MCF 10A (cell line): Measurements from ENCODE around the gene HMG20A. TPM values are rescaled to one million over a fixed set of nuclear protein-coding genes. Genes with fewer than 3 reads are reported as not detected.

Experiments
- BruUV-seq: library from RNA; stranded (reverse); fragments of 400-500 nt; replicated peaks from 2 replicates; lab custom pipeline; 2021; lab: Mats Ljungman, UMichigan
- CTCF ChIA-PET: fragments of 300-600 bp; sonication (Branson Sonifier 250); formaldehyde crosslinking; extraction: SDS; loops from one replicate; lab custom pipeline; 2021; ENCODE audit warnings: antibody characterized with exemption, inconsistent platforms; lab: Yijun Ruan, JAX
- POLR2A ChIA-PET: fragments of 300-600, 350-650 bp; sonication (Branson Sonifier 250); formaldehyde crosslinking; extraction: SDS; loops from one replicate; lab custom pipeline; 2020; ENCODE audit warnings: antibody characterized with exemption, inconsistent platforms; lab: Yijun Ruan, JAX
- DNase-seq: peaks from one replicate; pipeline ENCODE4 v3.0.0-alpha.2; 2018; ENCODE audit not compliant: unreplicated experiment
- H3K27ac Mint-ChIP-seq: one replicate; pipeline ENCODE4 v1.8.0; 2022; ENCODE audit warnings: mild to moderate bottlenecking, low read depth, mixed read lengths; ENCODE audit not compliant: unreplicated experiment
- H3K27me3 Mint-ChIP-seq: one replicate; pipeline ENCODE4 v1.8.0; 2022; ENCODE audit warnings: mixed read lengths; ENCODE audit not compliant: insufficient read depth, unreplicated experiment
- H3K36me3 Mint-ChIP-seq: one replicate; pipeline ENCODE4 v1.8.0; 2022; ENCODE audit warnings: mild to moderate bottlenecking, moderate library complexity, mixed read lengths; ENCODE audit not compliant: insufficient read depth, unreplicated experiment
- H3K4me1 Mint-ChIP-seq: one replicate; pipeline ENCODE4 v1.8.0; 2022; ENCODE audit warnings: mixed read lengths; ENCODE audit not compliant: insufficient read depth, unreplicated experiment
- H3K4me3 Mint-ChIP-seq: one replicate; pipeline ENCODE4 v1.8.0; 2022; ENCODE audit warnings: mild to moderate bottlenecking, moderate library complexity, mixed read lengths; ENCODE audit not compliant: unreplicated experiment
- H3K9me3 Mint-ChIP-seq: one replicate; pipeline ENCODE4 v1.8.0; 2022; ENCODE audit warnings: mixed read lengths; ENCODE audit not compliant: unreplicated experiment
- CTCF ChIP-seq: fragments of 200-600 bp; IDR thresholded peaks from one replicate; pipeline ENCODE4 v1.8.0; 2022; ENCODE audit warnings: antibody characterized with exemption, mild to moderate bottlenecking; ENCODE audit not compliant: unreplicated experiment
- intact Hi-C: fragments of 100-400 bp; cut with micrococcal nuclease; formaldehyde crosslinking; loops from 2 replicates; pipeline ENCODE4 v1.14.1; 2022
- total RNA-seq: library from RNA; stranded (reverse); gene quantifications from 2 replicates; pipeline ENCODE4 v1.2.3, GENCODE V29; 2022

The HMG20A gene
- total RNA-seq, 1 experiment from 2014 or later: 39.7 TPM

GRCh38 chr15:77494073-77494867 lies 73.6 kb downstream of the HMG20A start:
- intact Hi-C loops: no loop called here
- Mint-ChIP-seq H3K4me1 (peaks cover 7% of the 10 kb centered on the region), H3K27me3 (no peaks in the 10 kb centered on the region)

GRCh38 chr15:77494964-77495363 lies 74.3 kb downstream of the HMG20A start:
- CTCF ChIA-PET: interaction anchor here (0.5 to 2.6 kb wide), 8 partner anchors 48 to 472 kb away, joined by 3 to 8 read pairs (median 4); no protein-coding TSS in a partner anchor
- H3K27me3 Mint-ChIP-seq: no peaks in the 10 kb centered on the region
- peaks cover 12% of the 10 kb centered on the region for H3K36me3 Mint-ChIP-seq
- H3K27ac Mint-ChIP-seq: no peak overlapping the region
- intact Hi-C loops: no loop called here
- BruUV-seq: no TSS peak
- POLR2A ChIA-PET: interaction anchor here (1.1 kb wide), 1 partner anchor 32 kb away, joined by 3 read pairs; no protein-coding TSS in a partner anchor
- TF ChIP-seq CTCF: no peak
- H3K4me1 Mint-ChIP-seq: peaks cover 12% of the 10 kb centered on the region
- no peak overlapping the region for H3K4me3 Mint-ChIP-seq
- no peak for DNase-seq
- H3K9me3 Mint-ChIP-seq: no peaks in the 10 kb centered on the region

More at GRCh38 chr15:77494073-77494867, 73.6 kb downstream of the HMG20A start:
- no peak overlapping the region for H3K4me3 Mint-ChIP-seq
- H3K27ac Mint-ChIP-seq: no peak overlapping the region
- DNase-seq: no peak
- ChIA-PET POLR2A (interaction anchor here (1.1 to 1.2 kb wide), 3 partner anchors 12 to 32 kb away, joined by 3 to 5 read pairs (median 4); no protein-coding TSS in a partner anchor), CTCF (interaction anchor here (0.5 to 2.6 kb wide), 7 partner anchors 49 to 1380 kb away, joined by 3 to 8 read pairs (median 5); no protein-coding TSS in a partner anchor)
- H3K36me3 Mint-ChIP-seq: peaks cover 18% of the 10 kb centered on the region
- no peak for TF ChIP-seq CTCF
- no peaks in the 10 kb centered on the region for H3K9me3 Mint-ChIP-seq
- no TSS peak for BruUV-seq

DNA sequence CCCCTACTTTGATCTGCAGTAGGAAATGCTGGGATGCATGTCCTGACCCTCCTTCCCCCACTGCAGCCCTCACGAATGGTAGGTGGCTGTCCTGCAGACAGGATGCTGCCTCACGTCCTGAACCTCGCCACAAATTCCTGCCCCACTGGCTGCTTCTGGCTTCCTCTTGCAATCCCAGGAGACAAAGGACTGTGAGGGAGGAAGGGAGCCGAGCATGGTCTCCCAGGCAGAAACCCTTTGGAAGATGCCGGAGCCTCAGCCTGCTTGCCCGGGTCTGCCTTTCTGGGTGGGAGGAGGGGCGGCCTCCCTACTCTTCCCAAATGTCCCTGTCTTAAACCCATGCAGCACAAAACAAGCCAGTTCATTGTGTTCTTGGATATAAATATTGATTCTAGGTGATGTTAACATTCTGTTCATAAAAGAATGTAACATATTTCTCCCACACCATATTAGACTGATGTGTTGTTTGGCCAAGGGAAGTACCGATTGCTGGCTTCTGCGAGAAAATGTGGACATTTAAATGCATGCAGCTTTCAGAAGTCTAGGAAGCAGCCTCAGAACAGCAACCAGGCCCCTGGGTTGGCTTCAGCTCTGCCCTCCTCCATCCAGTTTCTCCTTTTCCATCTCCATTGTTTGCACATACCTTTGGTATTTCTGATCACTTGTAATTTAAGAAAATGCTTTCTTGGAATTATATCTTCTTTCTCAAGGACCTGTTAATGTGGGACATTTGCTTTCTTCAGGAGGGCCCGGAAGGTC lies 75.3 kb downstream of the HMG20A start:
- ChIA-PET POLR2A (interaction anchor here (1.0 to 2.8 kb wide), 3 partner anchors 11 to 75 kb away, joined by 5 to 18 read pairs (median 5); partner anchors contain the start of gene HMG20A), CTCF (interaction anchor here (0.6 to 5.0 kb wide), 13 partner anchors 9 to 471 kb away, joined by 3 to 49 read pairs (median 5); no protein-coding TSS in a partner anchor)
- no peak overlapping the region for H3K4me3 Mint-ChIP-seq
- H3K27ac Mint-ChIP-seq: no peak overlapping the region
- BruUV-seq: no TSS peak
- H3K27me3 Mint-ChIP-seq: no peaks in the 10 kb centered on the region
- peaks cover 17% of the 10 kb centered on the region for H3K4me1 Mint-ChIP-seq
- H3K9me3 Mint-ChIP-seq: no peaks in the 10 kb centered on the region
- intact Hi-C loops: loop anchor here (1.0 to 2.0 kb wide), 2 partner anchors 47 to 75 kb away; partner anchors contain the start of genes HMG20A and PEAK1
- DNase-seq: no peak
- peaks cover 8% of the 10 kb centered on the region for H3K36me3 Mint-ChIP-seq
- no peak for TF ChIP-seq CTCF
